Brain microvascular endothelial cell (primary cell): ENCODE measurements around the gene CRAT.

Experiments
- DNase-seq: peaks from one replicate; pipeline ENCODE4 v3.0.0-alpha.2; 2020
- H3K27ac ChIP-seq: fragments of 250-450 bp; sonication (Bioruptor Pico); 2 replicates; pipeline ENCODE4 v1.5.1; 2020; ENCODE audit warnings: mild to moderate bottlenecking, moderate library complexity
- H3K27me3 ChIP-seq: fragments of 250-450 bp; sonication (Bioruptor Pico); replicated peaks from 2 replicates; pipeline ENCODE4 v1.5.1; 2020; ENCODE audit warnings: mild to moderate bottlenecking
- H3K36me3 ChIP-seq: fragments of 250-450 bp; sonication (Bioruptor Pico); replicated peaks from 2 replicates; pipeline ENCODE4 v1.5.1; 2020; ENCODE audit warnings: mild to moderate bottlenecking
- H3K4me3 ChIP-seq: 2 replicates; pipeline ENCODE4 v1.5.1; 2011; ENCODE audit warnings: low read depth, mild to moderate bottlenecking, control low read depth, low read length, moderate library complexity
- CTCF ChIP-seq: IDR thresholded peaks from 2 replicates; pipeline ENCODE4 v1.5.1; 2011; ENCODE audit warnings: low read depth, mild to moderate bottlenecking, moderate library complexity, low read length, control low read depth, inconsistent platforms; ENCODE audit errors: missing control alignments
- in situ Hi-C: cut with HindIII; loops from 2 replicates; pipeline ENCODE4 v1.10.0; 2017; ENCODE audit warnings: low sequenced_read_pairs, low pct_ligation_motif_present

Gene CRAT

GRCh38 chr9:129076640-129077037 lies 34.0 kb downstream of the CRAT start:
- no peaks in the 10 kb centered on the region for H3K27me3 ChIP-seq
- no peak for DNase-seq
- no peak overlapping the region for H3K4me3 ChIP-seq
- H3K36me3 ChIP-seq = no peaks in the 10 kb centered on the region
- no peak for TF ChIP-seq CTCF
- in situ Hi-C loops = no loop called here
- H3K27ac ChIP-seq = no peak overlapping the region

GRCh38 chr9:129075996-129076639 lies 34.5 kb downstream of the CRAT start:
- Histone ChIP-seq H3K4me3 (no peak overlapping the region), H3K27me3 (no peaks in the 10 kb centered on the region), H3K36me3 (no peaks in the 10 kb centered on the region), H3K27ac (no peak overlapping the region)
- no peak for TF ChIP-seq CTCF
- DNase-seq = no peak
- in situ Hi-C loops = no loop called here

GRCh38 chr9:129074106-129074505 lies 36.5 kb downstream of the CRAT start:
- TF ChIP-seq CTCF = no peak
- H3K4me3 ChIP-seq = no peak overlapping the region
- DNase-seq = no peak
- H3K36me3 ChIP-seq = no peaks in the 10 kb centered on the region
- in situ Hi-C loops = no loop called here
- H3K27me3 ChIP-seq = no peaks in the 10 kb centered on the region
- no peak overlapping the region for H3K27ac ChIP-seq

GRCh38 chr9:129073404-129073803 lies 37.2 kb downstream of the CRAT start:
- in situ Hi-C loops = no loop called here
- Histone ChIP-seq H3K4me3 (no peak overlapping the region), H3K36me3 (peaks cover 5% of the 10 kb centered on the region), H3K27ac (no peak overlapping the region), H3K27me3 (no peaks in the 10 kb centered on the region)
- DNase-seq = no peak
- TF ChIP-seq CTCF = no peak

- Histone ChIP-seq H3K27ac (no peak overlapping the region), H3K4me3 (no peak overlapping the region), H3K27me3 (no peaks in the 10 kb centered on the region), H3K36me3 (peaks cover 13% of the 10 kb centered on the region)
- no peak for TF ChIP-seq CTCF
- in situ Hi-C loops = no loop called here
- no peak for DNase-seq
These were observed 38.4 kb downstream of the CRAT start for GRCh38 chr9:129072171-129072570.

GRCh38 chr9:129071526-129072126 lies 39.0 kb downstream of the CRAT start:
- Histone ChIP-seq H3K27me3 (no peaks in the 10 kb centered on the region), H3K27ac (no peak overlapping the region), H3K36me3 (peaks cover 13% of the 10 kb centered on the region), H3K4me3 (no peak overlapping the region)
- no peak for TF ChIP-seq CTCF
- in situ Hi-C loops = no loop called here
- DNase-seq = no peak
